Suprapubic skin (tissue), 4 donors: ENCODE measurements around the gene EIPR1.

Experiments
- CTCF ChIP-seq, 2 donors: fragments of 200-600 bp in 1 of 2; fragments of 450-650 bp in 1 of 2; sonication (generic) in 1 of 2; IDR thresholded peaks; one replicate each; pipeline ENCODE4 v1.5.1; 2016 to 2019; ENCODE audit warnings: antibody characterized with exemption in 2 of 2, mild to moderate bottlenecking in 1 of 2, moderate library complexity in 1 of 2
- EP300 ChIP-seq: sonication (generic); formaldehyde crosslinking; IDR thresholded peaks from one replicate; pipeline ENCODE4 v1.6.1; 2017; ENCODE audit warnings: antibody characterized with exemption
- POLR2A ChIP-seq, 2 donors: fragments of 450-650 bp; IDR thresholded peaks; one replicate each; pipeline ENCODE4 v1.6.1; 2017; ENCODE audit warnings: antibody characterized with exemption in 2 of 2, mild to moderate bottlenecking in 2 of 2, moderate library complexity in 2 of 2
- POLR2AphosphoS5 ChIP-seq, 3 donors: sonication (generic); formaldehyde crosslinking; IDR thresholded peaks; one replicate each; pipeline ENCODE4 v1.6.1; 2017; ENCODE audit warnings: antibody characterized with exemption in 3 of 3

GRCh38 chr2:3399381-3399780, 21.8 kb upstream of the EIPR1 start:
- TF ChIP-seq CTCF (IDR thresholded peaks at IDR 0.05) (no peak), EP300 (no peak), POLR2AphosphoS5 (IDR thresholded peaks at IDR 0.05) (no peak), POLR2A (IDR thresholded peaks at IDR 0.05) (no peak)
